ENCODE data around the gene ADCY5. TPM values are rescaled to one million over a fixed set of nuclear protein-coding genes. Genes with fewer than 3 reads are reported as not detected.

The ADCY5 gene
- total and polyA plus RNA-seq, 2 donors, result 0.76 to 1.7 TPM

DNA sequence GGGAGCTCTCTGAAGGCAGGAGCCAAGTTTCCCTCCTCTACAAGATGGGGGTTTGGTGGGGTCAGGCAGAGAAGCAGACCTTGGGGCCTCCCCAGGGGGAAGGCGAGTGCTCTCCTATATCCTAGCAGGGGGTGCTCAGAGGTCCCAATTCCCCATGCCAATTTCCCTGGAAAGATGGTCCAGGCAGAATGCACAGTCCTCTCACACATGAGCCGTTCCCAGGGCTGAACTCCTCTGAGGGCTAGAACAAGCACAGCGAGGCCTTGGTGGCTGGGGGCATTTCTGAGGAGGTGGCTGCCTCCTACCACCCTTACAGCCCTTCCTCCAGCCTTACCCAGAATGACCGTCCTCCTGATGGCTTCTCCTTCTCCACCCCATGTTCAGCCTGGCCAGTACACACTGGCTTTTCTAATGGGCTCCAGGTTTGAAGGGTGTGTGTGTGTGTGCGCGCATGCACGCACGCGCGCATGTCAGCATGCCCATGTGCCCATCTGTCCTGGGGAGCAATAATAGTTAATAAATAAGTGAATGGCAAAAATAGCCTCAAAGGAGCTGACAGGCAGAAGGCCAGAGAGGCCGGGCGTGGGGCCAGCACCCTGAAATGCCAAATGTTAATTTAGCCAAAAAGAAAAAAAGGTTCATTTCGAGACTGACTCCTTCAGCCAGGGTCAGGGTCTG, 24.4 kb downstream of the ADCY5 start:
- DNase-seq (ENCODE audit: low read depth in 6 of 9, low spot score in 9 of 9), result no peak
- no peaks in the 10 kb centered on the region for H3K4me1 ChIP-seq (ENCODE audit: control insufficient read depth in 2 of 2, insufficient read depth in 2 of 2, low read length in 2 of 2)
- no peaks in the 10 kb centered on the region for H3K27me3 ChIP-seq (ENCODE audit: control insufficient read depth in 2 of 2, insufficient read depth in 1 of 2, low read length in 1 of 2)
- WGBS, result 90% methylated on average over 13 of the region's 13 CpGs
- no peaks in the 10 kb centered on the region for H3K36me3 ChIP-seq (ENCODE audit: control insufficient read depth in 2 of 2, insufficient read depth in 2 of 2, low read length in 1 of 2)
- no peaks in the 10 kb centered on the region for H3K9me3 ChIP-seq (ENCODE audit: control insufficient read depth in 2 of 2, insufficient read depth in 1 of 2, low read length in 1 of 2)
- no peak overlapping the region for H3K4me3 ChIP-seq (ENCODE audit: low read length in 2 of 2)
- H3K27ac ChIP-seq (ENCODE audit: low read depth in 1 of 2, low read length in 1 of 2), result no peak overlapping the region

GRCh38 chr3:123423806-123424205, 25.1 kb downstream of the ADCY5 start:
- Histone ChIP-seq H3K9me3 (ENCODE audit: control insufficient read depth in 2 of 2, insufficient read depth in 1 of 2, low read length in 1 of 2) (no peaks in the 10 kb centered on the region), H3K4me3 (ENCODE audit: low read length in 2 of 2) (no peak overlapping the region), H3K27ac (ENCODE audit: low read depth in 1 of 2, low read length in 1 of 2) (no peak overlapping the region), H3K4me1 (ENCODE audit: control insufficient read depth in 2 of 2, insufficient read depth in 2 of 2, low read length in 2 of 2) (no peaks in the 10 kb centered on the region), H3K36me3 (ENCODE audit: control insufficient read depth in 2 of 2, insufficient read depth in 2 of 2, low read length in 1 of 2) (no peaks in the 10 kb centered on the region), H3K27me3 (ENCODE audit: control insufficient read depth in 2 of 2, insufficient read depth in 1 of 2, low read length in 1 of 2) (no peaks in the 10 kb centered on the region)
- WGBS, result 80% methylated on average over 7 of the region's 7 CpGs
- DNase-seq (ENCODE audit: low read depth in 6 of 9, low spot score in 9 of 9), result no peak

GRCh38 chr3:123423031-123423430, 25.9 kb downstream of the ADCY5 start:
- H3K4me3 ChIP-seq (ENCODE audit: low read length in 2 of 2), result no peak overlapping the region
- H3K27me3 ChIP-seq (ENCODE audit: control insufficient read depth in 2 of 2, insufficient read depth in 1 of 2, low read length in 1 of 2), result no peaks in the 10 kb centered on the region
- H3K27ac ChIP-seq (ENCODE audit: low read depth in 1 of 2, low read length in 1 of 2), result no peak overlapping the region
- no peak for DNase-seq (ENCODE audit: low read depth in 6 of 9, low spot score in 9 of 9)
- no peaks in the 10 kb centered on the region for H3K36me3 ChIP-seq (ENCODE audit: control insufficient read depth in 2 of 2, insufficient read depth in 2 of 2, low read length in 1 of 2)
- WGBS, result 95% methylated on average over 12 of the region's 12 CpGs
- no peaks in the 10 kb centered on the region for H3K9me3 ChIP-seq (ENCODE audit: control insufficient read depth in 2 of 2, insufficient read depth in 1 of 2, low read length in 1 of 2)
- no peaks in the 10 kb centered on the region for H3K4me1 ChIP-seq (ENCODE audit: control insufficient read depth in 2 of 2, insufficient read depth in 2 of 2, low read length in 2 of 2)

GRCh38 chr3:123422457-123422856, 26.4 kb downstream of the ADCY5 start:
- DNase-seq (ENCODE audit: low read depth in 6 of 9, low spot score in 9 of 9), result no peak
- Histone ChIP-seq H3K9me3 (ENCODE audit: control insufficient read depth in 2 of 2, insufficient read depth in 1 of 2, low read length in 1 of 2) (no peaks in the 10 kb centered on the region), H3K36me3 (ENCODE audit: control insufficient read depth in 2 of 2, insufficient read depth in 2 of 2, low read length in 1 of 2) (no peaks in the 10 kb centered on the region), H3K27ac (ENCODE audit: low read depth in 1 of 2, low read length in 1 of 2) (no peak overlapping the region), H3K4me3 (ENCODE audit: low read length in 2 of 2) (no peak overlapping the region), H3K27me3 (ENCODE audit: control insufficient read depth in 2 of 2, insufficient read depth in 1 of 2, low read length in 1 of 2) (no peaks in the 10 kb centered on the region), H3K4me1 (ENCODE audit: control insufficient read depth in 2 of 2, insufficient read depth in 2 of 2, low read length in 2 of 2) (no peaks in the 10 kb centered on the region)
- WGBS, result 97% methylated on average over 5 of the region's 5 CpGs

- 37% methylated on average over 6 of the region's 6 CpGs for WGBS
- no peaks in the 10 kb centered on the region for H3K27me3 ChIP-seq (ENCODE audit: control insufficient read depth in 2 of 2, insufficient read depth in 1 of 2, low read length in 1 of 2)
- H3K36me3 ChIP-seq (ENCODE audit: control insufficient read depth in 2 of 2, insufficient read depth in 2 of 2, low read length in 1 of 2), result no peaks in the 10 kb centered on the region
- no peak for DNase-seq (ENCODE audit: low read depth in 6 of 9, low spot score in 9 of 9)
- H3K4me3 ChIP-seq (ENCODE audit: low read length in 2 of 2), result no peak overlapping the region
- H3K27ac ChIP-seq (ENCODE audit: low read depth in 1 of 2, low read length in 1 of 2), result no peak overlapping the region
- no peaks in the 10 kb centered on the region for H3K4me1 ChIP-seq (ENCODE audit: control insufficient read depth in 2 of 2, insufficient read depth in 2 of 2, low read length in 2 of 2)
- H3K9me3 ChIP-seq (ENCODE audit: control insufficient read depth in 2 of 2, insufficient read depth in 1 of 2, low read length in 1 of 2), result no peaks in the 10 kb centered on the region
These were observed 27.3 kb downstream of the ADCY5 start for GRCh38 chr3:123421353-123422174.

GRCh38 chr3:123420416-123420968, 28.4 kb downstream of the ADCY5 start:
- DNase-seq (ENCODE audit: low read depth in 6 of 9, low spot score in 9 of 9), result no peak
- no peak overlapping the region for H3K4me3 ChIP-seq (ENCODE audit: low read length in 2 of 2)
- H3K36me3 ChIP-seq (ENCODE audit: control insufficient read depth in 2 of 2, insufficient read depth in 2 of 2, low read length in 1 of 2), result no peaks in the 10 kb centered on the region
- no peaks in the 10 kb centered on the region for H3K4me1 ChIP-seq (ENCODE audit: control insufficient read depth in 2 of 2, insufficient read depth in 2 of 2, low read length in 2 of 2)
- WGBS, result 92% methylated on average over 8 of the region's 8 CpGs
- no peaks in the 10 kb centered on the region for H3K9me3 ChIP-seq (ENCODE audit: control insufficient read depth in 2 of 2, insufficient read depth in 1 of 2, low read length in 1 of 2)
- H3K27ac ChIP-seq (ENCODE audit: low read depth in 1 of 2, low read length in 1 of 2), result no peak overlapping the region
- H3K27me3 ChIP-seq (ENCODE audit: control insufficient read depth in 2 of 2, insufficient read depth in 1 of 2, low read length in 1 of 2), result no peaks in the 10 kb centered on the region

DNA sequence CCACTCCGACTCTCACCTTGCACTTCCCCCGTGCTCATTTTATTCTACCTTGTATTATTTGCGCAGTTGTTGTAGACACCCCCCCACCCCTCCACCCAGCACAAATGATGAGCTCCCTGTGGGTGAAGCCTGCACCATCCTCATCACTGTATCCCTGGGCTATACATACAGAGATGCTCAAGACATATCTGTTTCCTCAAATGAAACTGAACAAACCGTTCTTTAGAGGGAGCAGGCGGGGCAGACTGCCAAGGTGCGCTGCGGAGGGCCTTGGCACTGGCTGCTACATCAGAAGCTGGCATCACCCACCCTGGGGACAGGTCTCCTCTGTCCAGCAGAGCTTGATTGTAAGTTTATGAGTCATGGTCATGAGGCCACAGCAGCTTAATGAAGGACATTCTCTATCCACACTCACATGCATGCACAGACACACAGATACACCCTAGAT, 29.0 kb downstream of the ADCY5 start:
- Histone ChIP-seq H3K27me3 (ENCODE audit: control insufficient read depth in 2 of 2, insufficient read depth in 1 of 2, low read length in 1 of 2) (no peaks in the 10 kb centered on the region), H3K4me1 (ENCODE audit: control insufficient read depth in 2 of 2, insufficient read depth in 2 of 2, low read length in 2 of 2) (no peaks in the 10 kb centered on the region), H3K4me3 (ENCODE audit: low read length in 2 of 2) (no peak overlapping the region), H3K9me3 (ENCODE audit: control insufficient read depth in 2 of 2, insufficient read depth in 1 of 2, low read length in 1 of 2) (no peaks in the 10 kb centered on the region), H3K36me3 (ENCODE audit: control insufficient read depth in 2 of 2, insufficient read depth in 2 of 2, low read length in 1 of 2) (no peaks in the 10 kb centered on the region), H3K27ac (ENCODE audit: low read depth in 1 of 2, low read length in 1 of 2) (no peak overlapping the region)
- WGBS, result 97% methylated on average over 7 of the region's 7 CpGs
- DNase-seq (ENCODE audit: low read depth in 6 of 9, low spot score in 9 of 9), result no peak

DNA sequence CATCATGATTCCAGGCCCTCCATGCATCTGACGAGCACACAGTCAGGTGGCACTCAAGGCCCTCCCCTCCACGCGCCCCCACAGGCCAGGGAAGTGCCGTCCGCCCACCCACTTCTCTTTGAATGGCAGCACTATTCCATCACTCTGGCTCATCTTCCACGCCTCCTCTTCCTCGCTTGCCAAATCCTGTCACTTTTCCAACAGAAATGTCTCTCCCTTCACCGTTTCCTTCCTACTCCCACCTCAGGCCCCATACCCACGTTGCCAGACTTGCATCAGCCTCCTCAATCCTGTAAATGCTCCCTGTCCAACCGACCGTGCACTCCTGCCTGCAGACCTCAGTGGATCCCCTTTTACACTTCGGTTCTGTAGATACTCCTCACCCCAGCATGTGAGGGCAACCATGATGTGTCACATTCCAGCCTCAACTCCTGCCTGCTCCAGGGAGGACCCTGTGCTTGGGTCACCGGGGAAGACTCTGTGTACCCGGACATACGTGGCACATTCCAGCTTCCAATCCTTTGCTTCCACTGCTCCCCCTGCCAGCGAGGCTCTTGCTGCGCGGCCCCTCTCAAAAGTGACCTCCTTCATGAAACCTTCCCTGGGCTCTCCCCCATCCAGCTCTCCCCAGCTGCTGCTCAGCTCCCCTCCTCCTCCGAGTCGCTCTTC, 29.6 kb downstream of the ADCY5 start:
- no peaks in the 10 kb centered on the region for H3K9me3 ChIP-seq (ENCODE audit: control insufficient read depth in 2 of 2, insufficient read depth in 1 of 2, low read length in 1 of 2)
- WGBS, result 96% methylated on average over 20 of the region's 20 CpGs
- no peaks in the 10 kb centered on the region for H3K36me3 ChIP-seq (ENCODE audit: control insufficient read depth in 2 of 2, insufficient read depth in 2 of 2, low read length in 1 of 2)
- H3K4me1 ChIP-seq (ENCODE audit: control insufficient read depth in 2 of 2, insufficient read depth in 2 of 2, low read length in 2 of 2), result no peaks in the 10 kb centered on the region
- no peaks in the 10 kb centered on the region for H3K27me3 ChIP-seq (ENCODE audit: control insufficient read depth in 2 of 2, insufficient read depth in 1 of 2, low read length in 1 of 2)
- no peak overlapping the region for H3K4me3 ChIP-seq (ENCODE audit: low read length in 2 of 2)
- H3K27ac ChIP-seq (ENCODE audit: low read depth in 1 of 2, low read length in 1 of 2), result no peak overlapping the region
- no peak for DNase-seq (ENCODE audit: low read depth in 6 of 9, low spot score in 9 of 9)

DNA sequence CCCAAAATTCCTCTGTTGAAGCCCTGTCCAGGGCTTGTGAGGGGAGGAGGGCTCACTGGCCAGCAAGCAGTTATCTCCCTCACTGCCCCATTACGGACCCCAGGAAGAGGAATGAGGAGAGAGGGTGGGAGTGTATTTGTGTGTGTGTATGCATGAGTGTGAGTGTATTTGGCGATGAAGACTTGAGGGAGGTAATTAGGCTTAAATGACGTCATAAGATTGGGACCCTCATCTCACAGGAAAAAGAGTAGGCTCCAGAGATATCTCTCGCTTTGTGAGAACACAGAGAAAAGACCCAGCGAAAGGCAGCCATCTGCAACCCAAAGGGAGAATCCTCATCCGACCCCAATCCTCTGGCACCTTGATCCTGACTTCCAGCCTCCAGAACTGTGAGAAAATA, 32.2 kb downstream of the ADCY5 start:
- Histone ChIP-seq H3K4me3 (ENCODE audit: low read length in 2 of 2) (no peak overlapping the region), H3K27me3 (ENCODE audit: control insufficient read depth in 2 of 2, insufficient read depth in 1 of 2, low read length in 1 of 2) (no peaks in the 10 kb centered on the region), H3K4me1 (ENCODE audit: control insufficient read depth in 2 of 2, insufficient read depth in 2 of 2, low read length in 2 of 2) (peaks cover 0 to 7% of the 10 kb centered on the region in 2 donors), H3K9me3 (ENCODE audit: control insufficient read depth in 2 of 2, insufficient read depth in 1 of 2, low read length in 1 of 2) (no peaks in the 10 kb centered on the region), H3K27ac (ENCODE audit: low read depth in 1 of 2, low read length in 1 of 2) (no peak overlapping the region), H3K36me3 (ENCODE audit: control insufficient read depth in 2 of 2, insufficient read depth in 2 of 2, low read length in 1 of 2) (no peaks in the 10 kb centered on the region)
- WGBS, result 96% methylated on average over 6 of the region's 6 CpGs
- no peak for DNase-seq (ENCODE audit: low read depth in 6 of 9, low spot score in 9 of 9)
